SKM-1 treated with dmso at 0.1 percent for 144 hours (cell line): ENCODE data around the gene SMTNL1.

ENCODE experiments used
- DNase-seq: peaks from one replicate; lab custom pipeline; 2025; ENCODE audit not compliant: unreplicated experiment; lab: John Stamatoyannopoulos, UW

Gene SMTNL1

DNA sequence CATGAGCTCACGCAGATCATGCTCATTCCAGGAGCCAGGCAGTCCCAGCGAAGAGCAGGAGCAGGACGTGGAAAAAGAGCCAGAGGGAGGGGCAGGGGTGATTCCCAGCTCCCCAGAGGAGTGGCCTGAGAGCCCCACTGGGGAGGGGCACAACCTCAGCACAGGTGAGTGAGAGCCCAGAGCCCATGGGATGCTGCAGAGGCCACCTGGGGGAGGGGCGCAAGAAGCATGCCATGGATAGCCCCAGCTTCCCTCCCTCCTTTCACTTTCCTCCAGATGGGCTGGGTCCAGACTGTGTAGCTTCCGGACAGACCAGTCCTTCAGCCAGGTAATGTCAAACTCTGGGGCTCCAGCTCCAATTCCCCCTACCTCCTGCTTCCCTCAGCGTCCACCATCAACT is 6.2 kb downstream of the SMTNL1 start:
- DNase-seq, result no peak

DNA sequence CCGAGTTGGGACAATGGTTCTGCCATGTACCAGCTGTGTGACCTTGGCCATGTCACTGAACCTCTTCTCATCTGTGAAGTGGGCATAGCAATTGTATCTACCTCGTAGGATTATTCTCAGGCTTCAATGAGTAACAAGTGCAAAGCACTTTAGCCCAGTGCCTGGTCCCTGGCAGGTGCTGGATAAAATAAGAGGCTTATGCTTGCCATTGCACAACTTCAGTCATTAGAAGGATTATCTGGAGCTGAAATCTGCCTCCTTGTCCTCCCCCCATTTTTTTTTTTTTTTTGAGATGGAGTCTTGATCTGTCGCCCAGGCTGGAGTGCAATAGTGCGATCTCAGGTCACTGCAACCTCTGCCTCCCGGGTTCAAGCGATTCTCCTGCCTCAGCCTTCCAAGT is 7.2 kb downstream of the SMTNL1 start:
- no peak for DNase-seq

DNA sequence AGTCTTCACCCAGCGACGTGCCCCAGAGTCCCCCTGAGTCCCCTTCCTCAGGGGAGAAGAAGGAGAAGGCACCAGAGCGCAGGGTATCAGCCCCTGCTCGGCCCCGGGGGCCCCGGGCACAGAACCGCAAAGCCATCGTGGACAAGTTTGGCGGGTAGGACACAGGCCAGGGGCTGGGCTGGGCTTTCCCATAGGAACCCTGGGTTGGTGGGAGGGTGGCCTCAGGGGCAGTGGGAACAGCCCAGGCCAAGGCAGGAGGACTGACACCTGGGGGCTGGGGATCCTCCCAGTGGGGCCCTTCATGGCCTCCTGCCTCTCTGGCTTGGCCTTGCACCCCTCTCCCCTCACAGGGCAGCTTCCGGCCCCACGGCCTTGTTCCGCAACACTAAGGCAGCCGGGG is 8.5 kb downstream of the SMTNL1 start:
- DNase-seq, result no peak

- no peak for DNase-seq
Observed at GRCh38 chr11:57546451-57546850, 9.1 kb downstream of the SMTNL1 start.

DNA sequence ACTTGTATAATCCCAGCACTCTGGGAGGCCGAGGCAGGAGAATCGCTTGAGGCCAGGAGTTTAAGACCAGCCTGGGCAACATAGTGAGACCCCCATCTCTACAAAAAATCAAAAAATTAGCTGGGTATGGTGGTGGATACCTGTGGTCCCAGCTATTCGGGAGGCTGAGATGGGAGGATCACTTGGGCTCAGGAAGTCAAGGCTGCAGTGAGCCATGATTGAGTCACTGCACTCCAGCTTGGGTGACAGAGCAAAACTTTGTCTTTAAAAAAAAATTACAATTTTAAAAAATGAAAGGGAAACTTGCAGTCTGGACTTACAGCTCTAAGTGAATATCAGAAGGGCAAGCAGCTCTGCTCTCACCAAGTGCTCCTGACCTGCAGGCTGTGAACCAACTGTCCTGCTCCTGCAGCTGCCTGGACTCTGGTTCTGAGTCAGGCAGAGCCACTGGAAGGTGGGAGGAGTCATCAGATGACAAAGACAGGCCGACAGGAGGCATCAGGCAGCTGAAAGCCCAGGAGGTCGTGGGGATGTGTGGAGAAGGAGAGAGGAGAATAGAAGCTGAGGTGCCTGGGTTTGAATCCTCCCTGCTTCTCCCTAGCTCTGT is 9.6 kb downstream of the SMTNL1 start:
- no peak for DNase-seq

- peak; percentile 23 for DNase-seq
Observed at GRCh38 chr11:57547854-57548377, 10.5 kb downstream of the SMTNL1 start.

DNA sequence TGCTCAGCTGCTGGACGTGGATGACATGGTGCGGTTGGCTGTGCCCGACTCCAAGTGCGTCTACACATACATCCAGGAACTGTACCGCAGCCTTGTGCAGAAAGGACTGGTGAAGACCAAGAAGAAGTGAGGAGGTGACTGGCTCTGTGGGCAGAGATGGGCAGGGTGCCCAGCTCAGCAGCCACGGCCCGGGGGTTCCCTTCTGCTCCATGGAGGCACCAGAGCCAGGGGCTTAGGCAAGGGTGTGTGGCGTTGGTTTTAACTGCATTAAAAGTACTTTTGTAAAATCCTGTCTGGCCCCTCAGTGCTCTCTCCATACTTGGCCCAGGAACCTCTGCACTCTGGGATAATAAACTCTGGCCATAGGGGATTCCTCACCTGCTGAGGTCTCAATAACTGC is 12.6 kb downstream of the SMTNL1 start:
- no peak for DNase-seq

- DNase-seq, result no peak
Observed at GRCh38 chr11:57551941-57552340, 14.5 kb downstream of the SMTNL1 start.

GRCh38 chr11:57552479-57552878 is 15.1 kb downstream of the SMTNL1 start:
- no peak for DNase-seq

DNA sequence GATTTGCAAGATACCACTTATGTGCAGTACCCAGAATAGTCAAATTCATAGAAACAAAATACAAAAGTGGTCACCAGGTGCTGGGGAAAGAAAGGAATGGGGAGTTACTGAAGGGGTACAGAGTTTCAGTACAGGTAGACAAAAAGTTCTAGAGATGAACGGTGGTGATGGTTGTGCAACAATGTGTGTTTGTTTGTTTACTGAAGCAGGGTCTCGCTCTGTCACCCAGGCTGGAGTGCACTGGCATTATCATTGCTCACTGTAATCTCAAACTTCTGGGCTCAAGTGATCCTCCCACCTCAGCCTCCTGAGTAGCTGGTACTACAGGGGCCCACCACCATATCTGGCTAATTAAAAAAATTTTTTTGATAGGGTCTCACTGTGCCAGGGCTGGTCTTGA is 18.0 kb downstream of the SMTNL1 start:
- no peak for DNase-seq

DNA sequence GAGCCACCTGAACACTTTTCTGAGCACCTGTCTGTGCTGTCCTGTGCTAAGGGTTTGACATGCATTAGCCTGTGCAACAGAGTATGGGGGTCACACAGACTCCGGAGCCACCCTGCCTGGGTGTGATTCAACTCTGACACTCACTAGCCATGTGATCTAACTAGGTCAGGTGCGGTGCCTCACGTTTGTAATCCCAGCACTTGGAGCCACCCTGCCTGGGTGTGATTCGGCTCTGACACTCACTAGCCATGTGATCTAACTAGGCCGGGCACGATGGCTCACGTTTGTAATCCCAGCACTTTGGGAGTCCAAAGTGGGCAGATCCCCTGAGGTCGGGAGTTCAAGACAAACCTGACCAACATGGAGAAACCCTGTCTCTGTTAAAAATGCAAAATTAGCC is 18.6 kb downstream of the SMTNL1 start:
- DNase-seq, result no peak

DNA sequence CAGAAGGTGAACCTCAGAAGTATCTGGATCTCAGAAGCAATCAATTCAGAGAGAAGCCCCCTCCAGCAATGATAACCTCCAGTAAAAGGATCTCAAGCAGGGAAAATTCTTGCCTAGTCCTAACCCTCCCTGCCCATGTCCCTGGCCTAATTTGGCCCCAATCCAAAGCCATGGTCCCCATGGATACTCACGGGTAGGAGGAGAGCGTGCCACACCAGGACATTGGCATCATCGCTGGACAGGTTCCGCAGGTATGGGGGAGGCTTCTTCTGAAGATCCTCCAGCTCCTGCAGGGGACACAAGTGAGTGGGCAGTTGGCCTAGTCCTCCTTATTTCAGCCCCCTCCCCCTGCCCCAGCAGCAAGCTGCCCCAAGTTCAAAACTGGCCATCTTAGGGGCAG is 22.8 kb downstream of the SMTNL1 start:
- no peak for DNase-seq

DNA sequence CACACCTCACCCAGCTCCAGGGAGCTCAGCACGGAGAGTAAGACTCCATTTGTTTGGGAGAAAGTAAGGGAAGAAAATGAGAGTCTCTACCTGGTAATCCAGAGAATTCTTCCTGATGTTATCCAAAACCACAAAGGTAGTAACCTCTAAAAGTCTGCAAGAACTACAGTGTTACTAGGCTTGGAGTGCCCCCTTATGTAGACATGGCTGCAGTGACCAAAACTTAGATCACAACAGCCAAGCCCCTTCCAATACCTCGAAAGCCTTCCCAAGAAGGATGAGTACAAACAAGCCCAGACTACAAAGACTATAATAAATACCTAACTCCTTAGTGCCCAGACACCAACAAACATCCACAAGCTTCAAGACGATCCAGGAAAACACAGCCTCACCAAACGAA is 25.2 kb downstream of the SMTNL1 start:
- no peak for DNase-seq

GRCh38 chr11:57566005-57566904 is 28.9 kb downstream of the SMTNL1 start:
- DNase-seq, result no peak

DNA sequence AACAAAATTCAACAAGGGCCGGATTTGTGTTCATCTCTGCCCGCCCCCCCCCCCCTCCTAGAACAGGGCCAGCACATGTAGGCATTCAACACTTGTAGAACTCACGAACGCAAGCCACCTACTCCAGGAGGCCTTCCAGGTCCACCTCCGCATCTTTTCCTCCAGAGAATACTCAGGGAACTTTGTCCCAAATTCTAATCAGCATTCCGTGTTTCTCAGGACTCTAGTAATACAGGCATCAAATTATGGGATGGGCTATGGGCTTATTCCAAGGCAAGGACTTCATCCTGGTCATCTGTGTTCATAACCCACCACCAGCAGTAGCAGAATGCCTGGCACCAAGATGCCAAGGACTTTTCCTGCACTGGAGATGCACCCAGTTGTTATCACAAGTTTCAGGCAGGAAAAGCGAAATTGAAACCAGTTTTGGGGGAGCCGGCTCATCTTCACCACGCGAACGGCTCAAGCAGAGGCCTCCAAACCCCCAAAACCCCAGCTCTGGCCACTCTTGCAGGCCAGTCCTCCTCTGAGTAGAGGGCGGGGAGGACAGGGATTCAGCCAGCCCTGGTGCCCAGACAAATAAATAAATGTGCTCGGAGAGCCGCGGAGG is 29.6 kb downstream of the SMTNL1 start:
- no peak for DNase-seq

- DNase-seq, result no peak
Observed at GRCh38 chr11:57567515-57568329, 30.3 kb downstream of the SMTNL1 start, which contains the start of gene UBE2L6. UBE2L6 (minus strand) TSS chr11:57567672; CDS start chr11:57567611, 61 bp downstream.

- DNase-seq, result peak; percentile 67
Observed at GRCh38 chr11:57568330-57568766, 31.0 kb downstream of the SMTNL1 start.

DNA sequence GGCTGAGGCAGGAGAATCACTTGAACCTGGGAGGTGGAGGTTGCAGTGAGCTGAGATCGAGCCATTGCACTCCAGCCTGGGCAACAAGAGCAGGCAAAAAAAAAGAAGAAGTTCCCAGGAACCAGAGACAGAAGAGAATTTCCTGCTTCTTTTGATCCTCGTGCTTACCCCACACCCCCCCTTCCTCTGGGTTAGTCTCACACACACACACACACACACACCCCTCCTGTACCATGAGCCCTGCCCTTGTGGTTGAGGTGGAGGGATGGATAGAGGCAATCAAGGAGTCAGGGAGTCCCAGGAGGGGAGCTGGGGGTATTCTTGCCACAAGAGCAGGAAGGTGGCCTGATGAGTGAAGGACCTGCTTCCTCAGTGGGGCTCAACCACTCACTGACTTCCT is 34.2 kb downstream of the SMTNL1 start:
- DNase-seq, result peak; percentile 71

GRCh38 chr11:57574061-57574460 is 36.7 kb downstream of the SMTNL1 start:
- DNase-seq, result no peak

- no peak for DNase-seq
Observed at GRCh38 chr11:57584341-57584740, 46.9 kb downstream of the SMTNL1 start.

DNA sequence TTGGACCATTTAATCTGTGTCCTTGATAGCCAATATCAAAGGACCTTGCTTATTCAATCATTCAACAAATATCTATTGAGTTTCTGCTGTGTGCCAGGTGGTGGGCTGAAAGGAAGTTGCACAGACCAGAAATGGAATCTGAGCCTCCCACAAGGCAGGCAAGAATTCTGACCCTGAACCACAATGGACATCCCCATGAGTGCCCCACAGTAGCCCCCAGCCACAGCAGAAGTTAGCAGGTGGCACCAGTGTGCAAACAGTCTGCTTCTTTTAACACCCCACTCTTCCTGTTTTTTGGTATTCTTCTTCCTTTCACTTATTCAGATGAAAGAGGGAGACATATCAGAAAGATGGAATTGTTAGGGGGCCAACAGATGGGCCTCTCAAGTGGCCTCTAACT is 47.9 kb downstream of the SMTNL1 start:
- no peak for DNase-seq
